Measurements from ENCODE around the gene PIEZO2.
"Not testable (repeated sequence)": the region's sequence is repeated elsewhere in the genome, so short reads cannot be mapped to it uniquely, and the experiment has no call there.

Gene PIEZO2

GRCh38 chr18:11148680-11149440, 509 bp downstream of the PIEZO2 start:
- no peak for DNase-seq (ENCODE audit: low spot score)

GRCh38 chr18:11147962-11148679, 1.2 kb downstream of the PIEZO2 start:
- no peak for DNase-seq (ENCODE audit: low spot score)

GRCh38 chr18:11147371-11147951, 1.9 kb downstream of the PIEZO2 start:
- DNase-seq (ENCODE audit: low spot score): no peak

- DNase-seq (ENCODE audit: low spot score): no peak
Observed at GRCh38 chr18:11146947-11147345, 2.4 kb downstream of the PIEZO2 start.

- DNase-seq (ENCODE audit: low spot score): no peak
Observed at GRCh38 chr18:11146238-11146946, 3.0 kb downstream of the PIEZO2 start.

GRCh38 chr18:11145413-11146191, 3.8 kb downstream of the PIEZO2 start:
- DNase-seq (ENCODE audit: low spot score): no peak

GRCh38 chr18:11137400-11137799, 12.0 kb downstream of the PIEZO2 start:
- DNase-seq (ENCODE audit: low spot score): no peak

- no peak for DNase-seq (ENCODE audit: low spot score)
Observed at GRCh38 chr18:11136241-11136640, 13.1 kb downstream of the PIEZO2 start.

- no peak for DNase-seq (ENCODE audit: low spot score)
Observed at GRCh38 chr18:11134940-11135339, 14.4 kb downstream of the PIEZO2 start.

GRCh38 chr18:11129059-11129458, 20.3 kb downstream of the PIEZO2 start:
- DNase-seq (ENCODE audit: low spot score): not testable (repeated sequence)

GRCh38 chr18:11125492-11126315, 23.7 kb downstream of the PIEZO2 start:
- no peak for DNase-seq (ENCODE audit: low spot score)

GRCh38 chr18:11124054-11124453, 25.3 kb downstream of the PIEZO2 start:
- DNase-seq (ENCODE audit: low spot score): no peak

GRCh38 chr18:11121443-11121849, 27.9 kb downstream of the PIEZO2 start:
- DNase-seq (ENCODE audit: low spot score): no peak

- no peak for DNase-seq (ENCODE audit: low spot score)
Observed at GRCh38 chr18:11119959-11120587, 29.3 kb downstream of the PIEZO2 start.

- DNase-seq (ENCODE audit: low spot score): no peak
Observed at GRCh38 chr18:11119550-11119949, 29.8 kb downstream of the PIEZO2 start.

GRCh38 chr18:11118051-11118766, 31.2 kb downstream of the PIEZO2 start:
- DNase-seq (ENCODE audit: low spot score): no peak

- no peak for DNase-seq (ENCODE audit: low spot score)
Observed at GRCh38 chr18:11115276-11115675, 34.1 kb downstream of the PIEZO2 start.

GRCh38 chr18:11114653-11115052, 34.7 kb downstream of the PIEZO2 start:
- no peak for DNase-seq (ENCODE audit: low spot score)

GRCh38 chr18:11113937-11114336, 35.4 kb downstream of the PIEZO2 start:
- no peak for DNase-seq (ENCODE audit: low spot score)
